ENCODE data around the gene PFKFB3. TPM values are rescaled to one million over a fixed set of nuclear protein-coding genes. Genes with fewer than 3 reads are reported as not detected.
"Not testable (repeated sequence)": the region's sequence is repeated elsewhere in the genome, so short reads cannot be mapped to it uniquely, and the experiment has no call there.

PFKFB3 gene
- polyA plus RNA-seq, 1 donor, result 14.1 TPM

- no peak for DNase-seq (ENCODE audit: low read depth)
Observed at GRCh38 chr10:6236349-6237198, 33.8 kb downstream of the PFKFB3 start.

- no peak for DNase-seq (ENCODE audit: low read depth)
Observed at GRCh38 chr10:6237199-6237530, 34.4 kb downstream of the PFKFB3 start.

DNA sequence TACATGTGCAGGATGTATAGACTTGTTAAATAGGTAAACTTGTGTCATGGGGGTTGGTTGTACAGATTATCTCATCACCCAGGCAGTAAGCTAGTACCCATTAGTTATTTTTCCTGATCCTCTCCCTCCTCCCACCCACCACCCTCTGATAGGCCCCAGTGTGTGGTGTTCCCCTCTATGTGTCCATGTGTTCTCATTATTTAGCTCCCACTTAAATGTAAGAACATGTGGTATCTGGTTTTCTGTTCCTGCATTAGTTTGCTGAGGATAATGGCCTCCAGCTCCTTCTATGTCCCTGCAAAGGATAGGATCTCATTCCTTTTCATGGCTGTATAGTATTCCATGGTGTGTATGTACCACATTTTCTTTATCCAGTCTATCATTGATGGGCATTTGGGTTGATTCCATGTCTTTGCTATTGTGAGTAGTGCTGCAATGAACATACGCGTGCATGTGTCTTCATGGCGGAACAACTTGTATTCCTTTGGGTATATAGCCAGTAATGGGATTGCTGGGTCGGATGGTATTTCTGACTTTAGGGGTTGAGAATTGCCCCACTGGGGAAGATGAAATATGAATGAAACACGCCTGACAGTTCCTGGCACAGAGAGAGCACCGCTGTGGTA lies 36.0 kb downstream of the PFKFB3 start:
- DNase-seq (ENCODE audit: low read depth), result not testable (repeated sequence)

DNA sequence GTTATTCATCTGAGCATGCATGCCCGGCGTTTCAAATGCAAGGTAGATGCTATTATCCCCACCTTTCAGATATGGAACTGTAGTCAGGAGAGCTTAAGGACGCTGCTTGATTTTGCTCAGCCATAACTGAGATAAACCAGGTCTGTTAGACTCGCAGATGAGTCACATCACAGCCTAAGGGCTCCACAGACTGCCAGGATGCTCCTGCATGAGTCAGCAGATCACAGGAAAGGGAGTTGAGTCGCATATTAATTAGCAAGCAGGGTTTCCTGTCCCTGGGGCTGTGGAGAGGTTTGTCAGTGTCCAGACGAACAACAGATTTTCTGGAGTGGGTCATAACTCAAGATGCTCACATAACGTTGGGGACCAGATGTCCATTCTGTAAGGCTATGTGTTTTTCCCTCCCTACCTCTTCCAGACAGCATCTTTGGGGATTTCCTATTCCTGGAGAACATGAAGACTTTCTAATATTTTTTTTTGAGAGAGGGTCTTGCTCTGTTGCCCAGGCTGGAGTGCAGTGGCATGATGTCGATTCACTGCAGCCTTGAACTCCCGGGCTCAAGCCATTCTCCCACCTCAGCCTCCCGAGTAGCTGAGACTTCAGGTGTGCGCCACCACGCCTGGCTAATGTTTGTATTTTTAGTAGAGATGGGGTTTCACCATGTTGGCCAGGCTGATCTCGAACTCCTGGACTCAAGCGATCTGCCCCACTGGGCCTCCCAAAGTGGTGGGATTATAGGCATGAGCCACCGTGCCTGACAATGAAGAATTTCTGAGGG lies 36.7 kb downstream of the PFKFB3 start:
- no peak for DNase-seq (ENCODE audit: low read depth)

DNA sequence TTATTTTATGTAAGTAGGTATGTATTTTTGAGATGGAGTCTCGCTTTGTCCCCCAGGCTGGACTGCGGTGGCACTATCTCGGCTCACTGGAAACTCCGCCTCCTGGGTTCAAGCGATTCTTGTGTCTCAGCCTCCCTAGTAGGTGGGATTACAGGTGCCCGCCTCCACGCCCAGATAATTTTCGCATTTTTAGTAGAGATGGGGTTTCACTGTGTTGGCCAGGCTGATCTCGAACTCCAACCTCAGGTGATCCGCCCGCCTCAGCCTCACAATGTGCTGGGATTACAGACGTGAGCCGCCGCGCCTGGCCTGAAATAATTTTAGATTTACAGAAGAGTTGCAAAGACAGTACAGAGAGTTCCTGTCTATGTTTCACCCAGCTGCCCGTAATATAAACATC lies 37.5 kb downstream of the PFKFB3 start:
- DNase-seq (ENCODE audit: low read depth), result no peak

- DNase-seq (ENCODE audit: low read depth), result no peak
Observed at GRCh38 chr10:6242089-6242488, 39.4 kb downstream of the PFKFB3 start.

- DNase-seq (ENCODE audit: low read depth), result no peak
Observed at GRCh38 chr10:6244510-6244909, 41.8 kb downstream of the PFKFB3 start.

- DNase-seq (ENCODE audit: low read depth), result no peak
Observed at GRCh38 chr10:6247041-6247712, 44.4 kb downstream of the PFKFB3 start.

DNA sequence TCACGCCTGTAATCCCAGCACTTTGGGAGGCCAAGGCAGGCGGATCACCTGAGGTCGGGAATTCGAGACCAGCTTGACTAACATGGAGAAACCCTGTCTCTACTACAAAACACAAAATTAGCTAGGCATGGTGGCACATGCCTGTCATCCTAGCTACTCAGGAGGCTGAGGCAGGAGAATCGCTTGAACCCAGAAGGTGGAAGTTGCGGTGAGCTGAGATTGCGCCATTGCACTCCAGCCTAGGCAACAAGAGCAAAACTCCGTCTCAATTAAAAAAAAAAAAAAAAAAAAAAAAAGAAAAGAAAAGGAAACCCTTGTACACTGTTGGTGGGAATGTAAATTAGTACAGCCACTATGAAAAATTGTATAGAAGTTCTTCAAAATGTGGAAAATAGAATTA lies 46.2 kb downstream of the PFKFB3 start:
- not testable (repeated sequence) for DNase-seq (ENCODE audit: low read depth)

- DNase-seq (ENCODE audit: low read depth), result no peak
Observed at GRCh38 chr10:6249698-6250097, 47.0 kb downstream of the PFKFB3 start.

DNA sequence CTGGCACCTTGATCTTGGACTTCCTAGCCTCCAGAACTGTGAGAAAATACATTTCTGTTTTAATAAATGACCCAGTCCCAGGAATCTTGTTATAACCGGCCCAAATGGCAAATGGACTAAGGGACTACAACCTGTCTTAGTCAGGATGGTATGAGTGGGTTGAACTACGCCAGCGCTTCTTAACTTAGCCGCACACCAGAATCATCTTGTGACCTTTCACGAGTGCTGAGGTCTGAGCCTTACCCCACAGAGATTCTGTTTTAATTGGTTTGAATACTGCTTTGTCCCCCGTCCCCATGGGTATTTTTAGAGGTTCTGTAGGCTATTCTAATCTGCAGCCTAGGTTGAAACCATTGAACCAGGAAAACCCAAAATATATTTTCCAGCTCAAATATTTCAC lies 48.0 kb downstream of the PFKFB3 start:
- no peak for DNase-seq (ENCODE audit: low read depth)

GRCh38 chr10:6254201-6254600 lies 51.5 kb downstream of the PFKFB3 start:
- no peak for DNase-seq (ENCODE audit: low read depth)

GRCh38 chr10:6255548-6256061 lies 52.9 kb downstream of the PFKFB3 start:
- no peak for DNase-seq (ENCODE audit: low read depth)

DNA sequence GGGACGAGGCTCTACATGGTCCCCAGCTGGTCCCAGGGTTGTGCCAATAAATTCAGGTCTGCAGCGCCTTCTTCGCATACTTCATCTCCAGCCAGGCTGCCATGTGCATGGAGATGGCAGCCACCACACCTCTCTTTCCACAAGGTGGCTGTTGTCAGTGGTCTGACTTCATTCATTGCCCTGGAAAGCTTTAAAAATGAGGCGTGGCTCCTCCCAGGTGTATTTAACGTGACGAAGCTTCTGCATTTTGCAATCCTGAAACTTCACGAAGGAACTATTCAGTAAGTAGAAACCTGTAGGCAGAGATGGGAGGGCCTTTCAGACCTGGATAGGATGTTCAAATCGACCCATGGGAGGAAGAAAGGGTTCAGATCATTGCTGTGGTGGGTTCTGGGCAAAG lies 53.7 kb downstream of the PFKFB3 start:
- DNase-seq (ENCODE audit: low read depth), result no peak

DNA sequence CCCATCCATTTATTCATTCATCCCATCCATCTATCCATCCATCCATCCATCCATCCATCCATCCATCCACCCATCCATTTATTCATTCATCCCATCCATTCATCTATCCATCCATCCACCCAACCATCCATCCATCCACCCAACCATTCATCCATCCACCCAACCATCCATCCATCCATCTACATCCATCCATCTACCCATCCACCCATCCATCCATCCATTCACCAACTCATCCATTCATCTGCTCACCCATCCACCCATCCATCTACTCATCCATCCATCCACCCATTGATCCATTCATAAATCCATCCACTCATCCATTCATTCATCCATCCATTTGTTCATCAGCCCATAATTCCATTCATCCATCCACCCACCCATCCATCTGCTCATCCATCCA lies 56.4 kb downstream of the PFKFB3 start:
- no peak for DNase-seq (ENCODE audit: low read depth)

- DNase-seq (ENCODE audit: low read depth), result no peak
Observed at GRCh38 chr10:6260843-6261242, 58.1 kb downstream of the PFKFB3 start.

DNA sequence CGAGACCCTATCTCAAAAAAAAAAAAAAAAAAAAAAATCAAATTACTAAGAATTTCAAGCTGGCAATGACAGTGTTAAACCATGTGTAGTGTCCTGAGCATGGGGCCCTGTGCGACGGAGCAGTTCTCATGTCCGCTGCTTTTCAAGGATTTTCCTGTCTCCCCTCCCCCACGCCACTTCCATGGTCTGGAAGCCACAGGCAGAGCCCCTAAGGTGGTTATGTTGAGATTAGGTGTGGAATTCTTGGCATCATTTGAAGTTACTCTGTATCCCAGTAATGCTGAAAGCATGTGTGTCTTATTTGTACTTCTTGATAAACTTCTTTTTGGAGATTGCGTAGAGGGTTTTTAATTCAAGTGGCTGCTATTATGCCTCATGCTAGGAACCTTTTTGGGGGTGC lies 65.2 kb downstream of the PFKFB3 start:
- DNase-seq (ENCODE audit: low read depth), result no peak

DNA sequence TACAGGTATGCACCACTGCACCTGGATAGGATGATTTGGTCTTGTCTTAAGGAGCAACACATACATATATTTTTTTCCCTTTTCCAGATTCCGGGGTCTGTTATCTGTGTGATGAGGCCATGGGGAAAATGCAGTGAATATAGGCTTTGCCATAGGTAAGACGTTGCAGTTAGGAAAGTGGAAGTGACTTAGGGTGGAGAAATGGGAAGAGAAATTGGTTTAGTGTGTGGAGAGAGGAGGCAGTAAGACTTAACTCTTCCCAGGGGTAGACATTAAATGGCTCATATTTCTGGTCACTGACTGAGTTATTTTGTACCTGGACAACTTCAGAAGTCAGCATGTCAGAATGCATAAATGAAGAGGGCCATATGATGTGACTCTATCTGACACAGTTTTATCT lies 66.7 kb downstream of the PFKFB3 start:
- DNase-seq (ENCODE audit: low read depth), result no peak

DNA sequence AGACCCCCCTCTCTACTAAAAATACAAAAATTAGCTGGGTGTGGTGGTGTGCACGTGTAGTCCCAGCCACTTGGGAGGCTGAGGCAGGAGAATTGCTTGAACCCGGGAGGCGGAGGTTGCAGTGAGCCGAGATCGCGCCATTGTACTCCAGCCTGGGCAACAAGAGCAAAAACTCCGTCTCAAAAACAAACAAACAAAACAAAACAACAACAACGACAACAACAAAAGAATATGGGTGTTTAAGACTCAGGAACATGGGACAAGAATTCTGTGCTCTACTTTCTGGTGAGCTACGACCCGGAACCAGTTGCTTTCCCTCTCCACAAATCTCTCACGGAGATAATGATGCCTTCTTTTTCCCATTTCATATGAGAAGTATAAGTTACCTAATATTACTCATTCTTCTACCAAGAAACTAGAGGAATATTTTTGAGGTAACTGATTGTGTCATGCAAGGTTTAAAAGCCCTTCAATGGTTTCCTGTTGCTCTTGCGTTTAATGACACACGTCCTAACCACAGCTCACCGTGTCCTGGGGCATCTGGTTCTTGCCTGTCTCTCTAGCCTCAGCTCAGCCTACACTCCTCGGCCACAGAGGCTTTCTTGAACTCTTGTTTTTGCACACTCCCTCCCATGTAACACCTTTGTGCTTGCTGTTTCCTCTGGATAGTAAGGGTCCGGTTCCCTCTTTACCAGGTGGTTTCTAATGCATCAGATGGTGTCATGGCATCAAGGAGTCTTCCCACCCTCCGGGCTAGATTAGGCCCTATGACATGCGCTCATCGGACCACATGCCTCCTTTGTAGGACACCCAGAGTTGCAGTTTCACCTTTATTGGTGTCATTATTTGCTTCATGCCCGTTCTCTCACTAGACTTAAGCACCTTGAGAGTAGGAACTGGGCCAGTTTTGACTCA lies 67.5 kb downstream of the PFKFB3 start:
- DNase-seq (ENCODE audit: low read depth), result no peak

- no peak for DNase-seq (ENCODE audit: low read depth)
Observed at GRCh38 chr10:6270951-6271350, 68.2 kb downstream of the PFKFB3 start.

GRCh38 chr10:6271663-6272062 lies 68.9 kb downstream of the PFKFB3 start:
- DNase-seq (ENCODE audit: low read depth), result no peak

All from forelimb muscle (tissue), 1 donor.